CD4-positive, alpha-beta T cell treated with Interleukin-4 for 1 hour (primary cell): ENCODE measurements around the gene UPP1.
"Not testable (repeated sequence)": the region's sequence is repeated elsewhere in the genome, so short reads cannot be mapped to it uniquely, and the experiment has no call there.

Experiments used
- DNase-seq, 2 donors: peaks; one replicate each; pipeline ENCODE4 v3.0.0-alpha.2; 2020 to 2022

Gene UPP1

DNA sequence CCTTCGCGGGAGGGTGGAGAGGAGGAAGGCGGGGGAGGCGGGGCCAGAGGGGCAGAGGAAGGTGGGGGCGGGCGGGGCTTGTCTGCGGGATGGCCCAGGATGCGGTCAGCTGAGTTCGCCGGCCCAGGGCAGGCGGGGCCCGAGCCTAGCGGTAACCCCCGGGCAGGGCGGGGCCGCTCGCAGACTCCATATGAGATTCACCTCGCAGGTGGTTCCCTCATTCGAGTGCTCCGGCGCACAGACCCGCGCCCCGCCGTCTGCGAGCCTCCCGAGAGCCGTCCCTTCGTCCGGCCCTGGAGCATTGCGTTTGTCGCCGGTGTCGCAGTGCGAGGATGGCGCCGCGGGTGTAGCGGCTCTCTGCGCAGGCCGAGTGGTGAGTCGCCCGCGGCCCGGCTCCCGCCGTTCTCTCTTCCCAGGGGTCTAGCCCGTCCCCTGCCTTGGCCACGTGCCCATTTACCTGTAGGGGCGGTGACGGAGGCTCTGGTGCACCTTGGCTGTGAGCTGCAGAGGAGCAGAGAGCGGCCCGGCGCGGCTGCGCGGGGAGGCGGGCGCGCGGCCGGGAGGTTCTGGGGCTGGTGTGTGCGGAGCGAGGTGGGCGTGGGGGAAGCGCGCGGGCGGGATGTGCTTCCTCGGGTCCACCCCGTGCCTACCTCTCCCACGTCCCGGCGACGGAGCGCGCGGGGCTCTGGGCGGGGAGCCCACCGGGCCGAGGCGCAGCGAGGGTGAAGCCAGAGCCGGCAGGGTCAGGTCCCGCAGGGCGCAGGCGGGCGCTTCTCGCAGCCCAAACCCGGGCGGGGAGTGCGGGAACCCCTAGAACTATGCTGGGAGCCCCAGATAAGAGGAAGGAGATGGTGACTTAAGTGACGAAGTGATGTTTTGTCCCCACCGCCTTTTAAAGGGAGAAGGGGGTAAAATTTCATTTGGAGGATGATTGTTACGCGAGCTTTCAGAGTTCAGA is at the start of gene UPP1:
UPP1 (plus strand) TSS at position 220 of the 958 bp plus-strand sequence. CDS start 5,519 bp downstream, outside the sequence.
- DNase-seq: peak; percentile 93 to 94

DNA sequence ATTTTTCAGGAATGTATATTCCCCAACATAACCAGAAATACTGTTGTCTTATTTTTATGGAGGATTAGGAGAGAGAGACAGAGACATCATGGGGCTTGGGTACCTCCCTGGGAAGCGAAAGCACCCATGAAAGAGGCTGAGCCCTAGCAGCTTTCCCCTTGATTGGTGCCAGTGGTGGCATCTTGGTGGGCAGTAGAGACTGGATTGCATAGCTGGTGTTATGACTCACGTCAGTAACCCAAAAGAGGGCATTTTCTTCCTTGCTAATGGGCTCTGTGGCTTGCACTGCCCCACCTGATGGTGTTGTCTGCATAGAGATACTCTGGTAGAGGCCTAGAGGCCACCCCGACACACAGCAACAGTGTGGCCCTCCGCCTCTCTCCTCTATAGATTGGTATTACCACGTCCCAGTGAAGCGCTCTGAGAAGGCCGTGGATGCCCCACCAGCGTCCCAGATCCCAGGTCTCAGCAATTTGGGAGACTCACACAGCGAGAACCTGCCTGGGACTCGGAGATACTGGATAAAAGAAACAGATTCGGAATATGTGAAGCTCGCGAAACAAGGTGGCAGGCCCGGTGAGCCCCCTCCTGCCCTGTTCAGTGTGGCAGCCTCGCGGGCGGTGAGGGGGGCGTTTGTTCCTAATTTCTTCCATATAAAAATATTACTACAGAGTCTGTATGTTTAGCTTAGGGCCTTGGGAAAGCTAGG is 48.0 kb upstream of the UPP1 start:
- DNase-seq: no peak

DNA sequence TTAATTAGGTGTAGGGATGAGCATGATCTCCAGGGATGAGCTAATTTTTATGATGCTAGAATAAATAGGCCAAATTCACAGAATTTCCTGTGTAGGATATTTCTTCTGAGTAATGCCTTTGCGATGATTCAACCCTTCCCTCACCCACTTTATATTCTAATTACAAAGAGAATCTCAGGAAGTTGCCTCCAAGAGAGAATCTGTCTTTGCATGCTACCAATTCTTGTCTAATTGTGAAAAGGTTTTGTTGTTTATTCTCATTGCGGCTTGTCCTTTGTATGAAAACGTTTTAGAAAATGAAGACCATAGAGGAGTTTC is 47.5 kb upstream of the UPP1 start:
- DNase-seq: no peak

DNA sequence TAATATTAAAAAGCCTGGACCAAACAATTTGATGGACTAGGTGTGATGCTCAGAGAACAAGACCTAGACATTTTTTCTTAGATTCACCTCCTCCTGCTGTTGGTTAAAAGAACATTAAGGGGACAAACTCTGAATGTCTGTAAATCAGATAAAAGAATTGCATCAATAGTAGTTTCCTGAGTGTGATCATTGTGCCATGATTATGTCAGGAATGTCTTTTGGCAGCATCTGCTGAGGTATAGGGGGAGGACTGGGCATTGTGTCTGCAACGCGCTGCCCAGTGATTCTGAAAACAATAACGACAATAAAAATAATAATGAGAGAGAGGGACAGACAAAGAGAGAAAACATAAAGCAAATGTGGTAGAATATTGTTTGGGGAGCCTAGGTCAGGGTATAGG is 46.8 kb upstream of the UPP1 start:
- no peak for DNase-seq

DNA sequence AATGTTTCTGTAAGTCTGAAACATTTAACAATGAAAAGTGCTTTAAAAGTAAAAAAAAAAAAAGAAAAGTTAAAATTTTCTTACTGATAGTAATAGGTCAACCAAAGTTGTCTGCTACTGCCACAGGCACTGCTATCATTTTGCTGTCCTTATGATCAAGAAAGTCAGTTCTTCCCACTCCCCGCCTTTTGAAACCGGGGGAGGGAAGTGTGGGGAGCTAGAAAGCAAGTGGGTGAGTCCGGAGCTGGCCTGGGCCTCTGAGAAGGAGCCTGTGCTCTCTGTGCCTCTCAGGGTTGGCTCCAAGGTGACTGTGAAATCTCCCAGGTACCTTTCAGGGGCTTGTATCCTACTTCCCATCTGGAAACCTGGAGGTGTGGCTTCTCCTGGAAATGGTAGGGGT is 46.4 kb upstream of the UPP1 start:
- DNase-seq: no peak

DNA sequence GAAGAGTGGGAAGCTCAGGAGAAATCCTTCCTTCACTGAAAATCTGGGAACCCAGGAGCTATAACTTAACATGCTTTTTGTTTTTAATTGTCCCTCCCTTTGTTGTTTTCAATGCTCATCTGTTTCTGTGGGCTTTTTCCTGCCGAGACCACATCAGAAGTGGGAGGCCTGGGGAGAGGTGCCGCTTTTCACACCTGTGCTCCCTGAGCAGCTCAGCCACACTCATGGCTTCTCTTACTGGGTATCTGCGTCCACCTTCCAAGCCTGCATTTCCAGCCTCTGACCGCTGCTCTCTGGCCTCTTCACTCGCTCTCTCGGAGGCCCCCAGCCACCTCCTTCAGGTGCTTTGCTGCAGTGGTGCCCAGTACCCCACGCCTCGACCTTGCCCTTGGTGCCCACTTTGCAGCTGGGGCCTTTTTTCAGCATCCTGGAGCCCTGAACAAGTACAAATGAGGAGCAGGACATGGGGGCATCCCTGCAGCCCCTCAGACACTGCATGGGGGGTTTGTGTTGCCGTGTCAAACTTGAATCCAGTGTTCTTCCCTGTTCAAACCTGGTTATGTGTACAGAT is 43.8 kb upstream of the UPP1 start:
- DNase-seq: peak in 1 of 2 donors; percentile 14

DNA sequence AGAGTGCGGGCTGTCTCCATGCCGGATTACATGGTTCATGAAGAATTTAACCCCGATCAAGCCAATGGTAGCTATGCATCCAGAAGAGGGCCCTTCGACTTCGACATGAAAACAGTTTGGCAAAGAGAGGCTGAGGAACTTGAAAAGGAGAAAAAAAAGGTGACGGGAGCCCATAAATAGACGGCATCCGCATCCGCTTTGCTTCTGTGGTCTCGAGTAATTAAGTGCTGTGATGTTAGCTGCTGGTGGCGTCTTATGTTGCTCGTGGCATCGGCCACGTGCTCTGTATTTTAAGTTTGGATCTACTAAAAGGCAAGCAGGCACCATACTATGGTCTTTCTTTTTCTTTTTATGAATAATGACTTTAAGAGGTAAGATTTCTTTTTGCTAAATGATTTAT is 42.6 kb upstream of the UPP1 start:
- peak; percentile 30 to 35 for DNase-seq

DNA sequence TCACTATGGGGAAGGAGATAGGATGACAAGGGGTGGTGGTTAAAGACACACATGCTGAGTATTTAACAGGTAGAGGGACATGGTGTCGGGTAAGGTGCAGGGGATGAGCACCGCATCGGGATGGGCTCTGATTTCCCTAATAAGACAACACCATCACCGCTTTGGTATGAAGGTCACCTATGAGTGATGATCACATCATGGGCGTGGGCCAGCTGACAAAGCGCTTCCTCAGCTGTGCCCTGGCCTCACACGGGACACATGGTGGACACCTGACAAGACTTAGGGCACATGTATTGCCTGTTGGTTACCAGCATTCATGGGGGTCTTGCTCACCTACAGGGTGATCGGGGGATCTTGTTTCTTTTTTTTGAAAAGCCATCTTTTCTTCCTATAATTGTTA is 41.0 kb upstream of the UPP1 start:
- no peak for DNase-seq

DNA sequence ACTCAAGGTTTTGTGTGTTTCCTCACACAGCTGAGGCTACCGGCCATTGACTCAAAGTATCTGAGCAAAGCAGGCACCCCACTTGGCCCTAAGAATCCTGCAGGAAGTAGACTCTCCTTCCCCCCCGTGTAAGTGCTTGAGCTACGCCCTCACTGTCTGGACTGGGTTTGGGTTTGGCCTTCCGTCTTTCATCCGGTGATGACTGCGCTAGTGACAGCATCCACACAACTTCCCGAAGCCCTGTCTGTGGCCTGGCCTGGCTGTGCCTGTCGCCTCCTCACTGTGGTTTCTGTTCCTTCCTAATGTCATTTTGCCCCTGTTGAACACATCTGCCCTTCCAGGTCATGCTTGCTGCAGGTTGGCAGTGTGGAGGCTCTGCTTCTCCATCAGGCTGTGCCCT is 39.2 kb upstream of the UPP1 start:
- DNase-seq: peak in 1 of 2 donors; percentile 44

DNA sequence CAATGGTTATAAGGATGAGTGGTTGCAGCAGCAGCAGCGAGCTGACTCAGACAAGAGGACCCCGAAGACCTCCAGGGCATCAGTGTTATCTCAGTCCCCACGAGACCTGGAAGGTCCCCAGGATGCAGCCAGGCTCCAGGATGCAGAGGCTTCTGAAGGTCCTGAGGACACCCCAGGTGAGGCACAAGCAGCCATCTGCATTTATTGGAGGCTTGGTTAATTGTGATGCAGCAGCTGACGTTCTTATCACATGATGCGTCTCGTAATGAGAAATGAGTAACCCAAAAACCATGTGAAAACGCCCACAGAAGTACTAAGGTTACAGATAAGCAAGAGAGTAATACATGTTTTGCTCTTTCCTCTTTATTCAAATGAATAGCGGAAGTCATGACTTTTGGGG is 36.3 kb upstream of the UPP1 start:
- DNase-seq: peak in 1 of 2 donors; percentile 23

DNA sequence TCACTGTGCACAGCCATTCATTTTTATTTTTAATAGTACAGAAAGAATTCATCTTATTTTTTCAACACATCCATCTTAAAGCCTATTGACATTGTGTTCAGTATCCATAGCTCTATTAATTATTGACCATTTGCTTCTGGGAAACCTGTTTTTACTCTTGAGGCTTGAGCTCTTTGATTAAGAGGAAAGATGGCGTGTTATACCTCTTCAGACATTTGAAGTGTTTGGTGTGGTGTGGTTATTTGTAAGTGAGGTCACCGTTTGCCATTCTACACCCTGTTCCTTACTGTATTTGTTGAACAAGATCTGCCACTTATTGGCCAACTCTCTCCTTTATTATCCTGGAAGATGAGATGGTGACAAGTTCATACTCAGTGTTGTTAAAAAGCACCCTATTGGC is 35.3 kb upstream of the UPP1 start:
- no peak for DNase-seq

DNA sequence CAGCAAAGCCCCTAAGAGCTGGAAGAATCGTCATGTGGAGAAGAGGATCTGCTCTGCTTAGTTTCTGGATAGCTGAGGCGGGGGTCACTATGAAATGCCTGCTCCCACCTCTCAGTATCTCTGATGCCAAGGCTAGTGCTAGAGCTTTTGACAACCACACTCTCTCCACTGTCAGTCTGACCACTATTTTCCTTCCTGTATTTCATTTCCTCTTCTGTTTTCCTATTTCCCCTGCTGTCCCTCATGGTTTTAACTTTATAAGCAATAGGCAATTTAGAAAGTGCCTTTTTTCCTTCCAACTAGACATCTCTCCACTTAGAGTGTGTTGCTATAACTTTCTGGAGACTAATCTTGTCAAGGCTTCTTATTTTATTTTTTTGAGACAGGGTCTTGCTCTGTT is 30.1 kb upstream of the UPP1 start:
- no peak for DNase-seq

DNA sequence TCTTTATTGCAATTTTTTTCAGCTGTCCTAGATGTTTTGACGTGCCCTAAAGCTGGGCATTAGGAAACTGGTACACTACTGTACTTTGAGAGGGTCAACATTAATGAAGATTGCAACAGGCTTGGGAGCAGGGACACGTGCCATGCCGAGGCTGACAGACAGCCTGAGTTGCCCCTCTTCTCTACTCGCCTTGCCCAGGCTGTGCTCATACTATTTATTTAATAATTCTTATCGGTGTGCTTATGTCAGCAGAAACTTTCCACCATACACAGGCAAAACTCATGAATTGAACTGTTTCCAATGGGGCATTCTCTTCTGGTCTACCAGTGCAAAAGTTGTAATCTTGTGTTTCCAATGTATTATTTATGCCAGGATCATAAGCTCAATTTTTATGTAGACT is 29.4 kb upstream of the UPP1 start:
- DNase-seq: no peak

DNA sequence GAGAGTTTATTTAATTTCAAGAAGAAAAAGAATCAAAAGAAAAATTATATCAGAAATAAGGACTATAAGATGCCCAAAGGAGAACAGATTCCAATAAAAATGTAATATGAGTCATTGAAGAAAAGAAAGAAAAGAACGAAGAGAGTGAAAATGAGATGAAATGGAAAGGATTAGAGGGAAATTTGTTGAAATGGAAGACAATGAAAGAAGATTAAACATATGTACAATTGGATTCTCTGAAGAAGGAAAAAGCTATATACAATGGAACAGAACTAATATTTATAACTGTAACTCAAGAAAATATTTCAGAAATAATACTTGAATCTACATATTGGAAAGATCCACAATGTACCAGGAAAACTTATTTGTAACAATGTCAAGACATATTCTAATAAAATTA is 25.1 kb upstream of the UPP1 start:
- no peak for DNase-seq

DNA sequence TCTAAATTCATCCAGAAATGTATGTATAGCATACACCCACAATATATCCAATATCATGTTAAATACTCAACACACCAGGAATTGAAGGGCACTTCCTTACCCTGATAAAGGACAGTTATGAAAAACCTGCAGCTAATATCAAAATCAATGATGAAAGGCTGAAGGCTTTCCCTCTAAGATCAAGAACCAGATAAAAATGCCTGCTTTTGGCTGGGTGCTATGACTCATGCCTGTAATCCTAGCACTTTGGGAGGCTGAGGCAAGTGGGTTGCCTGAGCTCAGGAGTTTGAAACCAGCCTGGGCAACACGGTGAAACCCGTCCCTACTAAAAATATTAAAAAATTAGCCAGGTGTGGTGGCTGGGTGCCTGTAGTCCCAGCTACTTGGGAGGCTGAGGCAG is 21.6 kb upstream of the UPP1 start:
- no peak for DNase-seq

DNA sequence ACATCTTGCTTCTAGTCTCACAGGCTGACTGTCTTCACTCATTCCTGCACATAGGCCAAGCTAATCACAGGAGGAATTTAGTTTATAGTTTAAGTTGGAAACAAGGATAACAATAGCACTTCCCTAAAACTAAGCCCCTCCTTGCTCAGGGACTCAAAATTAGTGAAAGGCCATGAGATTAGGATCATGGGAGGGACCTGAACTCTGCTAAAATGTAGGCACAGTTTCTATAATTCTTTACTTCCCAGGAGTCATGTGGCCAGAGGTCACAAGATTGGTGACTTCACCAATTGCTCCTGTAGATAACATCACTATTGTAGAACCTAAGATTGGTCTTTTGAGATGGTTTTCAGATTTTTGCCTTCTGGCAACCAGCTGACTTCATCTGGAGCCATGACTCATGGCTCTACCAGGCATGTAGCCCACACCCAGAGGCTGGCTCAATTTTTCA is 14.8 kb upstream of the UPP1 start:
- no peak for DNase-seq

DNA sequence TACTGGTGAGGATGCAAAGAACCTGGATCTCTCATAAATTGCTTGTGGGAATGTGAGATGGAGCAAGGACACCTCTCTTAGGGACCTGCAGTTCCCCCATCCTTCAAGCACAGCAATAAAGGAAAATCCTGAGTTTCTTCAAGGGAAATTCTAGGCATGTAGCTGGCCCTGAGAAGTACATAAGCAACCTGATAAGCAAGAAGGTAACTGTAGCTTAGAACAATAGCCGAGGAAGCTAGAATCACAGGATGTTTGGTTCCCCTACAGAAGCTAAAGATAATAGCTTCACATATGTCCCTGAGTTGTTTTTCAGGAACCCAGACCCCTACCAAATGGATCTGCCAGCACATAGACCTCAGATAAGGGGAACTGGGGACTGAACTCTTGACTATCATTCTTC is 11.6 kb upstream of the UPP1 start:
- DNase-seq: no peak

DNA sequence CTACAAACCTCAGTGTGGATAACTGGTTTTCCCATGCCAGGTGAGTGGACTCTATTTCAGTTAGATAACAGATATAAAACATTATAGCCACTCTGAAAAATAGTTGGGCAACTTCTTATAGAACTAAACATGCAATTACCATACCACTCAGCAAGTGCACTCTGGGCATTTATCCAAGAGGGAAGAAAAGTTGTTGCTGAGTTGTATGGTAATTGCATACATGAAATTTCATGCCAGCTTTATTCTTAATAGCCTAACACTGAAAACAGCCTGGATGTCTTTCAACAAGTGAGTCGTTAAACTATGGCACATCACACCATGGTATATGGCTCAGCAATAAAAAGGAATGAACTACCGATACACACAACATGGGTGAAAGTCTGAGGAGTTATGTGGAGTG is 10.6 kb upstream of the UPP1 start:
- DNase-seq: no peak

DNA sequence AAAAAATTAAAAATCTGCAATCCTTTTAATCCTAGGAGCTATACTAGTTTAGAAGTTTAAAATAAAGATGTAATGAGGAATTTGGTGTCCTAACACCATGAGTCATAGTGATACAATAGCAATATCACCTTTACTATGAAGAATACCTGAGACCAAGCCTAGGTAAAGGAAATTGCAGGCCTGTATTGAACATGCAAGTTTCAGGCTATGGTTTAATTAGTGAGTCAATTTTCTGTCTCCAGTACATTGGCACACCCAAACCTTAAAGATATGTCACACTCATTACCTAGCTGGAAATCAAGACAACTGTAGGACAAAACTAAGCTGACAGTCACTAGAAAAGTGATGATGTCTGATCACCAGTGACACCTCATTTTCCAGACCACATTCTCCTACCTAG is 6.7 kb upstream of the UPP1 start:
- DNase-seq: not testable (repeated sequence)

DNA sequence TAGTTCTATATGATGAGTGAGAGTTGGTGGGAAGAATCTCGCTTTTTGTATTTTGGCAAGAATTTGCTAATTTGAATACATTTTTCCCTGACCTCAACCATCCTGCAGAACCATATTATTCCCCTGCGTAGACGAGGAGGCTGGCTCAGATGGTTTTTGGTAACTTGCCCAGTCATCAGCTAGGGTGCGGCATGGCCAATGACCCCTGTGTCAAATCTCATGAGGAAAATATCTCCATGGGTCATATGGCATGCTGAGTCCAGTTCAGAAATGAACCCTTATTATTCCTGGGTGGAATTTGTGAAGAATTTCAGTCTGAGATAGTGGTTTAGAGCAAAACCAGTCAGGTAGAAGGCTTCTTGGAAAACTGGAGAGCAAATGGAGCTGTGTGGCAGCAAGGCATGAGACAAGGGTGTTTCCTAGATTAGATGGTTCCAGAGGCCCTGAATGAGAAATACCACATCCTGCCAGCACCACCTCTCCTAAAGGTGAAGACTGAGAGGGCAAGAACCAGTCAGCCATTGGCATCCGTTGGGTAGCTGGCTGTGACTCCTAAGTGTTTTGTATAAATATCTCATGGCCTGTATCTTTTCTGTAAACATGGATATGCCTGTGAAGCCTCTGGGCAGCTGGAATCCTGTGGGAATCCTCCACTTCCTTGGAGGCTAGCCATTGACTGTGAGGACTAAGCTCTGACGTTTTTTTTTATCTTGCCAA is 5.8 kb upstream of the UPP1 start:
- peak in 1 of 2 donors; percentile 37 for DNase-seq

DNA sequence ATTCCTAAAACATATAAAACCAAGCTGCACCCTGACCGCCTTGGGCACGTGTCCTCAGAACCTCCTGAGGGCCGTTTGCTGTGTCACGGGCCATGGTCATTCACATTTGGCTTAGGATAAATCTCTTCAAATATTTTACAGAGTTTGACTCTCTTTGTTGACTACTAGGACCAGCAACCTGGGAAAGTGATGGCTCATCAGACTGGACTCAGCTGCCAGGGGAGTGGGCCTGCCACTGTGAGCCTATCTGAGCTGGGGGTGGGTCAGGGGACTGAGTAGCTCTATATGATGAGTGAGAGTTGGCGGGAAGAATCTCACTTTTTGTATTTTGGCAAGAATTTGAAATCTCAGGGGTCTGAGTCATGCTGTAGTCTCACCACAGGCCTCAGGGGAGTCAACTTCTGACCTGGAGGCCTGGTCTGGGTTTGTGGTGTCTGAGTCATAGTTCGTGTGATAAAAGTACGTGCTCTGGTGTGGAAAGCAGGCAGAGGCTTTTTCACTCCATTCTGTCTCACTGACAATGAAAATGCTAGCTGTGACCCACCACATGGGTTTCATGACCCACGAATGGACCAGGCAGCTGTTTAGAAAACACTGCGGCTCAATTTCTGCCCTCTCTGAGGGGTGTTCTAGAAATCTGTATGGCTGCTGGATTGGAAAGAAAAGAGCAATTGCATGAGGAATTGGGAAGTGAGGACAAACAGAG is 4.2 kb upstream of the UPP1 start:
- peak; percentile 76 to 82 for DNase-seq

DNA sequence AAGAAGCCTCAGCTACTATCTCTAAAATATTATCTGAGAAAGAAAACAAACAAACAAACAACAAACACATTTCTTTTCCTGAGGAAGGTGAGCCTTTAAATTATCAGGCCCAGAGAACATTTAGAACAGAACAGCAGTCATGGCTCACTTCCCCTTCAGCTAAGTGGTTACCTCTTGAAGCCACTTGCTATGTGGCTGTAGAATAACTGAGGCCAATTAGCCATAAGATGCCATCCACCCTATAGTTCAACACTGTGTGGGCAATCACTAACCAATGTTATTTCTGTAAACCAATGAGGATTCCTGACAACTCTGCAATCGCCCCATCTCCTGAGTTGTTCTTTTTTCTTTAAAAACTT is 3.7 kb upstream of the UPP1 start:
- DNase-seq: no peak

DNA sequence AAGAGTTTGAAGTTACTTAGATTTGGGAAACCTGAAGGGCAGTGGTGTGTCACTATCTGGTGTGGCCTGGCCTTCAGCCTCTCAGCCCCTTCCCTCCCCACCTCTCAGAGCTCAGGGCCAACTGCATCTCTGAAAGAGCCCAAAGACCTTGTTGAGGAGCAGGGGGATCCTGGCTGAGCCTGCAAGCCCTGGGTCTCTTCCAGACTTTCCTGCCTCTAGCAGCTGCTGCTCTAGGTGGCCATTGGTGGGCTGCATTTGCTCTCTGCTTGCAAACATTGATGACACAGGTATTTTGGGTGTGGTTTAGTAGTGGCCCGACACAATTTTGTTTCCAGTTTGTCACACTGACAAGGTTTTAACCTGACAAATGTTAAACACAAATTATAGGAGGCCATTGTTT is 3.1 kb upstream of the UPP1 start:
- DNase-seq: no peak
